ENCODE measurements around the gene UBE2J2.

GRCh38 chr1:1259951-1260600 lies 13.6 kb downstream of the UBE2J2 start:
- TF ChIP-seq CTCF (IDR thresholded peaks at IDR 0.05) (no peak), ZFX (IDR thresholded peaks at IDR 0.05; ENCODE audit: borderline replicate concordance) (no peak)
